Melanocyte of skin (primary cell): ENCODE data around the gene TPST2. TPM values are rescaled to one million over a fixed set of nuclear protein-coding genes. Genes with fewer than 3 reads are reported as not detected.

Source experiments
- small RNA-seq, 2 donors: library from RNA; depleted of rRNA; stranded (forward); fragments of <200 nt; gene quantifications; one replicate each; pipeline ENCODE3, GENCODE V24; 2012
- total RNA-seq, 2 donors: library from RNA; depleted of rRNA; stranded (reverse); fragments of >200 nt; gene quantifications; 2 replicates each; pipeline ENCODE4 v1.2.3, GENCODE V29; 2012

TPST2 gene
- 10 to 100 TPM; 18.6 to 33.0 TPM for total RNA-seq

GRCh38 chr22:26589845-26590736 is at the start of gene TPST2:
TPST2 (minus strand) TSS chr22:26590132; CDS start chr22:26541630, 48,502 bp downstream.

DNA sequence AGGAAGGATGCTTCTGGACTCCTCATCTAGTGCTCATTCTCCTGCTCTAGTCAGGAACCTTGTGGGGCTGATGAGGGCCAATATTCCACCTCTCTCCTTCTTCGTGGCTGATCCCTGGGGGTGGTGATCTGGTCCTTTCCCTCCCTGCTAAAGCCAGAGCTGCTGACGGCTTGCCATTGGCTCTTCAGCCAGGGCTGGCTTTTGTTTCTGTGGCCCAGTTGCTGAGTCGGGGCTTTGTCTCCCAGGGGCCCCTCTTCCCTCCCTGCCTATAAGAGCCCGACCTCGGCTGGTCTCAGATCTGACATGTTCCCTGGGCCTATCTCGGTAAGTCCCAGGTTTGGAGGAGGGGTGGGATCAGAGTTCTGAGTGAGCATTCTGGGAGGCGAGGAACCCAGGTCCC is 31.7 kb upstream of the TPST2 start, which contains the start of gene CRYBA4:
Gene CRYBA4 (plus strand): TSS at position 301 of the 400 bp plus-strand sequence. CDS start 634 bp downstream, outside the sequence.

DNA sequence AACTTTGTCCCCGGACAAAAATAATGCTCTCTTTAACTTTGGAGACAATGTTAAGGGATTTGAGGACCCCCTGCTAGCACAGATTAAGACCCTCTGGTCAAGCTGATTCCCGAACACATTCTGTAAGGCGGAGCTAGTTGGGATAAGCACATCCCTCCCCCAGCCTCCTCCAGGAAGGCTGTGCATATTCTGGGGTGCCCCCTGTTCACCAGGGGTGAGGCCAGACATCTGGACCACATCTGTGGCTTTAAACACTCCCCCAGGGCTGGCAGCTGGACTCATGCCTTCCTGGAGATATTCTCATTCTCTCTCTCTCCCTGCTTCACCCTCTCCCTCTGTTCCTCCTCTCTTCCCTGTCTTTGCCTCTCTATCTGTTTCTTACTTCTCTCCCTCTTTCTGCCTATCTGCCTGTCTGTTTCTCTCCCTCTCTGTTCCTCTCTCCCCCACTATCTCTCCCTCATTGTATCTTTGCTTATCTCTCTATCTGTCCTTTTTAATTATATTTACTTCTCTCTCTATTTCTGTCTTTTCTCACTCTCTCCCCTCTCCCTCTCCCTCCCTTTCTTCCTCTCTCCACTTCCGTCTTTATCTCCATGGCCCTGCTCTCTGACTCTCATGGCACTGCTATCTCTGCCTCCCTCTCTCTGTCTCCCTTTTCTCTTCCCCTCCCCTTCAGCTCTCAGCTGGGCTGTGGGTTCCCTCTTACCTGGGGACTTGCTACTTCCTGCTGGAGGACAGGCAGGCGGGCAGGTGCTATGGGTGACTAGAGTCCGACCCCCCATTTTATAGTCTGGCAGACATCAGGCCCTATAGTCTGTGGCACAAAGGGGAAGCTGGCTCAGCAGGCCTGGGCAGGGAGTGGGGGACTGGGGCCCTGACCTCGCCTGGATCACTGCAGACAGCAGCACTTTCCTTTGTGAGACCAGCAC is 27.6 kb upstream of the TPST2 start, which contains the start of gene CRYBB1:
Gene CRYBB1 (minus strand): TSS at position 757 of the 929 bp plus-strand sequence. CDS start 1,708 bp downstream, outside the sequence.

GRCh38 chr22:26512149-26512793 is 77.7 kb downstream of the TPST2 start, which contains the start of gene TFIP11:
TFIP11 (minus strand) TSS chr22:26512473; CDS start chr22:26510272, 2,201 bp downstream.

DNA sequence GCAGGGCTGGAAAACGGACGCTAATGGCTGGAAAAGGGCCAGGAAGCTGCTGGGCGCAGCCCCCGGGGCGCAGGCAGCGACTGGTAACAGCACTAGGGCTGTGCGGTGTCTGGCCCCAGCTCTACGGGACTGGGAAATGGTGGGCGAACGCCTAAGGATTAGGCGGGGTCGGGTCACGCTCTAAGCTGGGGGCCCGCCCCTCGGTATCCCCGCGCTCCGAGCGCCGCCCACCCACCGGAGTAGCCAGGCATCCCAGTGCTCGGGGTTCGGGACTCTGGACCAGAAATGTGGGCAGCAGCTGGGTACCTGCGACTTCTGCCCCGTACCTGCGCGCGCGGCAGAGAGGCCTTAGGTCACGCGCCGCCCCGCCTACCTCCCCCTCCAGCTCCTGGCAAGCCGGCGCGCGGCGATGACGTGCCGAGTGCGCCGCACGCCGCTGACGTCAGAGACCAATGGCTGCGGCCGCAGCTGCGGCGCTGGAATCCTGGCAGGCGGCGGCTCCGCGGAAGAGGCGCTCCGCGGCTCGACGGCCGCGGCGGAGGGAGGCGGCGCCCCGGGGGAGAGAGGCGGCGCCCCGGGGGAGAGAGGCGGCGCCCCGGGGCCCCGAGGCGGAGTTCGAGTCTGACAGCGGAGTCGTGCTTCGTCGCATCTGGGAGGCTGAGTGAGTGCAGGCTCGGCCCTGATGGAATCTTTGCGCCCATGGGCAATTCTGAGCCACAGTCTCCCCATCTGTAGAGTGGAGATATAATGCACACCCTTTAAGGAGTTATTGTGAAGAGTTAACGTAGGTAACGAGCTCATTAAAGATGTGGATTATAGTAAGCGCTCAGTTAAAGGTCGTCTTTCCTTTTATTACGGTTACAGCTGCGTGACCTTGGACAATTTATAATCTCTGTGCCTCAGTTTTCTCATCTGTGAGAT is 106.2 kb downstream of the TPST2 start, which contains the start of the genes HPS4 and SRRD:
Gene HPS4 (minus strand): TSS at position 345 of the 921 bp plus-strand sequence. CDS start 2,021 bp downstream, outside the sequence.
Gene SRRD (plus strand): TSS at position 439 of the 921 bp plus-strand sequence. CDS start 14 bp downstream, at position 453.

Small RNAs within 50 kb of the gene (small RNA-seq; reads per million reads assigned to genes)
- gene MIR548J, result 10.6 to 20.1 reads per million in 2 donors

Other genes with a start within 250 kb of the TPST2 start
- 1 to 10 TPM; 1.0 to 2.3 TPM for gene ASPHD2, start 160.9 kb downstream of the TPST2 start, total RNA-seq
- 100 to 1,000 TPM; 196 to 234 TPM for gene HPS4, start 106.3 kb downstream of the TPST2 start, total RNA-seq
- gene SRRD, start 106.3 kb downstream of the TPST2 start, total RNA-seq, result 10 to 100 TPM; 36.5 to 39.6 TPM
- 10 to 100 TPM; 31.3 to 37.0 TPM for gene TFIP11, start 77.7 kb downstream of the TPST2 start, total RNA-seq
- not detected for gene CRYBB1, start 27.9 kb upstream of the TPST2 start, total RNA-seq
- not detected for gene CRYBA4, start 31.8 kb upstream of the TPST2 start, total RNA-seq
- under 1 TPM; 0.33 to 0.34 TPM for gene MIAT, start 67.5 kb upstream of the TPST2 start, total RNA-seq